SK-N-SH (cell line): ENCODE results near the gene COL8A1. TPM values are rescaled to one million over a fixed set of nuclear protein-coding genes. Genes with fewer than 3 reads are reported as not detected.
A peak's percentile ranks its signal among the peaks of the same experiment; 100 is the strongest.

ENCODE experiments used
- CTCF ChIA-PET: fragments of 300-600, 350-600 bp; formaldehyde crosslinking; extraction: SDS; loops from one replicate; lab custom pipeline; 2021; lab: Yijun Ruan, JAX
- POLR2A ChIA-PET: fragments of 350-600 bp; sonication (Branson Sonifier 250); formaldehyde crosslinking; extraction: SDS; loops from one replicate; lab custom pipeline; 2020; ENCODE audit warnings: antibody characterized with exemption, inconsistent platforms; lab: Yijun Ruan, JAX
- DNase-seq: peaks from one replicate; pipeline ENCODE4 v3.0.0; 2012
- H2AFZ ChIP-seq: fragments of 200-600 bp; sonication (generic); 2 replicates; pipeline ENCODE4 v1.8.1; 2016; ENCODE audit warnings: antibody characterized with exemption, mild to moderate bottlenecking, low read depth
- H3F3A ChIP-seq: fragments of 200-600 bp; sonication (generic); replicated peaks from 2 replicates; pipeline ENCODE3; 2016; ENCODE audit warnings: antibody characterized with exemption, mild to moderate bottlenecking; ENCODE audit not compliant: insufficient read depth
- H3K27ac ChIP-seq, 2 experiments: fragments of 200-500 bp in 1 of 2; fragments of 200-600 bp in 1 of 2; sonication (Bioruptor generic) in 1 of 2; sonication (generic), shearing (Covaris generic) in 1 of 2; 2 replicates each; pipeline versions ENCODE4 v1.5.1 to v1.6.1; 2014 to 2016; ENCODE audit warnings: low read depth in 2 of 2, inconsistent platforms in 1 of 2, low read length in 1 of 2, mild to moderate bottlenecking in 1 of 2, mixed read lengths in 1 of 2
- H3K27me3 ChIP-seq: fragments of 200-600 bp; sonication (generic), shearing (Covaris generic); 2 replicates; pipeline ENCODE4 v1.6.1; 2016; ENCODE audit warnings: mixed run types; ENCODE audit not compliant: insufficient read depth
- H3K36me3 ChIP-seq, 2 experiments: fragments of 200-500 bp in 1 of 2; fragments of 200-600 bp in 1 of 2; sonication (Bioruptor generic) in 1 of 2; sonication (generic) in 1 of 2; replicated peaks in 1 of 2; 2 replicates each; pipeline versions ENCODE3 to v1.5.1; 2014 to 2016; ENCODE audit warnings: low read length in 1 of 2, mild to moderate bottlenecking in 1 of 2; ENCODE audit not compliant: insufficient read depth in 2 of 2, control insufficient read depth in 1 of 2
- H3K4me1 ChIP-seq, 2 experiments: fragments of 200-500 bp in 1 of 2; fragments of 200-600 bp in 1 of 2; sonication (Bioruptor generic) in 1 of 2; sonication (generic), shearing (Covaris generic) in 1 of 2; 2 replicates each; pipeline versions ENCODE4 v1.5.1 to v1.6.1; 2014 to 2016; ENCODE audit warnings: low read depth in 1 of 2, low read length in 1 of 2, mixed run types in 1 of 2; ENCODE audit not compliant: insufficient read depth in 2 of 2, control insufficient read depth in 1 of 2
- H3K4me2 ChIP-seq: fragments of 200-600 bp; sonication (generic), shearing (Covaris generic); 2 replicates; pipeline ENCODE4 v1.6.1; 2017; ENCODE audit warnings: mixed run types
- H3K4me3 ChIP-seq, 2 experiments: fragments of 200-500 bp in 1 of 2; fragments of 200-600 bp in 1 of 2; sonication (Bioruptor generic) in 1 of 2; sonication (generic), shearing (Covaris generic) in 1 of 2; 2 replicates each; pipeline versions ENCODE4 v1.5.1 to v1.8.1; 2014 to 2016; ENCODE audit warnings: low read depth in 2 of 2, inconsistent platforms in 1 of 2, low read length in 1 of 2, mild to moderate bottlenecking in 1 of 2, mixed read lengths in 1 of 2, moderate library complexity in 1 of 2
- H3K79me2 ChIP-seq: fragments of 200-600 bp; sonication (generic); 2 replicates; pipeline ENCODE4 v1.8.1; 2017; ENCODE audit warnings: mild to moderate bottlenecking; ENCODE audit not compliant: insufficient read depth
- H3K9ac ChIP-seq: fragments of 200-600 bp; sonication (generic); 2 replicates; pipeline ENCODE4 v1.6.1; 2017; ENCODE audit warnings: mixed run types
- H3K9me2 ChIP-seq: fragments of 200-600 bp; sonication (generic); 2 replicates; pipeline ENCODE4 v1.6.1; 2017; ENCODE audit warnings: mixed run types
- H3K9me3 ChIP-seq: fragments of 200-600 bp; sonication (generic); 2 replicates; pipeline ENCODE4 v1.6.1; 2017; ENCODE audit warnings: mixed run types, mild to moderate bottlenecking, moderate library complexity
- H4K20me1 ChIP-seq: fragments of 200-600 bp; sonication (generic); 2 replicates; pipeline ENCODE4 v1.6.1; 2017; ENCODE audit warnings: mild to moderate bottlenecking, mixed run types; ENCODE audit not compliant: insufficient read depth
- ELF1 ChIP-seq: IDR thresholded peaks from 2 replicates; pipeline ENCODE4 v1.4.0; 2012
- FOSL2 ChIP-seq: IDR thresholded peaks from 2 replicates; pipeline ENCODE4 v1.4.0; 2012; ENCODE audit warnings: low read depth, mild to moderate bottlenecking, moderate library complexity, borderline replicate concordance
- FOXJ3 ChIP-seq: sonication (generic); formaldehyde crosslinking; IDR thresholded peaks from 2 replicates; pipeline ENCODE4 v1.5.1; 2020; ENCODE audit warnings: mild to moderate bottlenecking, missing genetic modification reagents
- FOXM1 ChIP-seq: IDR thresholded peaks from 2 replicates; pipeline ENCODE4 v1.4.0; 2012; ENCODE audit warnings: low read depth, mild to moderate bottlenecking
- GABPA ChIP-seq: IDR thresholded peaks from 2 replicates; pipeline ENCODE4 v1.4.0; 2012; ENCODE audit warnings: low read depth, mild to moderate bottlenecking
- GATA2 ChIP-seq: sonication (generic); formaldehyde crosslinking; IDR thresholded peaks from 2 replicates; pipeline ENCODE4 v1.5.0; 2020; ENCODE audit warnings: mild to moderate bottlenecking, missing genetic modification reagents
- JUND ChIP-seq: IDR thresholded peaks from 2 replicates; pipeline ENCODE4 v1.4.0; 2012
- PBX3 ChIP-seq: IDR thresholded peaks from 2 replicates; pipeline ENCODE4; 2012
- SIN3A ChIP-seq: IDR thresholded peaks from 2 replicates; pipeline ENCODE4 v1.6.1; 2012; ENCODE audit warnings: low read depth, mild to moderate bottlenecking, low read length, moderate library complexity, borderline replicate concordance
- TCF12 ChIP-seq: IDR thresholded peaks from 2 replicates; pipeline ENCODE4 v1.4.0; 2012
- TEAD4 ChIP-seq: IDR thresholded peaks from 2 replicates; pipeline ENCODE4 v1.4.0; 2012; ENCODE audit warnings: mild to moderate bottlenecking, borderline replicate concordance; ENCODE audit not compliant: insufficient read depth
- WGBS: methylation state at CpG from one replicate; pipeline ENCODE4 v1.1.6; 2017; ENCODE audit warnings: low lambda C conversion rate; 5-methylcytosine and 5-hydroxymethylcytosine counted together
- polyA plus RNA-seq, 3 experiments: library from polyadenylated mRNA; depleted of rRNA; stranded (reverse); fragments of >200 nt; gene quantifications; 2 replicates each; pipeline ENCODE4 v1.2.3, GENCODE V29; 2012

COL8A1 gene
- polyA plus RNA-seq, 1 of the 3 experiments (the other 2 are of a cell fraction): 4.0 TPM

DNA sequence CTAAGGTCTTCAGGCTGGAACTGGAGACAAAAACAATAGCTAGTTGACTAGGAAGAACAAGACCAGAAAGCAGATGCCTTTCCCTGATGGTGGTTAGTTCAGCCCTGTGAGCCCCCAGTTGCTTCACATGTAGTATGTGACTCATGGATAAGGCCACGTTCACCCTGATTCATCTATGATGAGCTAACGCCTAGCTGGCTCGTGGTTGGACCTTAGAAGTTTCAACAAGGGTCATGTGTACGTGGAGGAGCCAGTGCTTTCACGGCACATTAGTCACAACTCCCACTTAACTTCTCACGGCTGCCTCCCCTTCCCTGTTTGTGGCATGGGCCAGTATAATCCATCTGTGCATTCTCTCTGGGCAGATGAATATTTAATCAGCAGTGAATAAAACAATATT is 20.6 kb downstream of the COL8A1 start:
- H3K27ac ChIP-seq: peak overlapping the region; percentile 52 to 58; a peak in 3 of 4 replicates
- H3K4me2 ChIP-seq: no peak overlapping the region
- POLR2A ChIA-PET: no interaction called here
- WGBS: 5% methylated on average over 4 of the region's 6 CpGs
- no peaks in the 10 kb centered on the region for H3K9me3 ChIP-seq
- CTCF ChIA-PET: interaction anchor here (1.1 kb wide), 1 partner anchor 25 kb away, joined by 3 read pairs; no protein-coding TSS in a partner anchor
- DNase-seq: no peak
- TF ChIP-seq FOXM1: no peak
- peak; percentile 41; the same call in 1 of the 2 replicates for TF ChIP-seq FOSL2
- no peak for TF ChIP-seq PBX3
- no peak for TF ChIP-seq TEAD4
- peaks cover 4% of the 10 kb centered on the region for H3F3A ChIP-seq
- H4K20me1 ChIP-seq: no peaks in the 10 kb centered on the region
- no peak overlapping the region for H3K4me3 ChIP-seq
- peaks cover 19% of the 10 kb centered on the region for H3K27me3 ChIP-seq
- peak overlapping the region; percentile 12; the same call in 1 of the 2 replicates for H2AFZ ChIP-seq
- no peaks in the 10 kb centered on the region for H3K36me3 ChIP-seq
- no peaks in the 10 kb centered on the region for H3K79me2 ChIP-seq
- H3K4me1 ChIP-seq: no peaks in the 10 kb centered on the region
- no peak overlapping the region for H3K9ac ChIP-seq
- no peaks in the 10 kb centered on the region for H3K9me2 ChIP-seq

DNA sequence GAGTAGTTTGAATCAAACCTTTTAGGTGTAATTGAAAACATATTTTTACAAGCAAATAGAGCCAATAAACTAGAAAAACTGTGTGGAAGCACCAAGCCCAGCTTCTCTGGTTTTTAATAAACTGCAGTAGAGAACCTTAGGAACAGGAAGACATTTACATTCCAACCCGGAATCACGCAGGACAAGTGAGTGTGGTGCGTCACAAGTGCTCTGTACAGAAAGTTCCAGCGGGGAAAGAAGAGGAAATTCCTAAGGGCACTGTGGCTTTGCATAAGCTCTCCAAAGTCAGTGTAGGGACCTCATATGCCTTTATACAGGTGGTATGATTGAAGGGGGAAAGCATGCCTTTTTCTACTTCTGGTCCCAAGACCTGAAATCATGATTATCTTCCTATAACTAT is 21.6 kb downstream of the COL8A1 start:
- Histone ChIP-seq H3K27ac (peak overlapping the region; percentile 52 to 60; a peak in 2 of 4 replicates), H3K4me2 (no peak overlapping the region), H3K79me2 (no peaks in the 10 kb centered on the region), H3K9me3 (no peaks in the 10 kb centered on the region), H3K9ac (no peak overlapping the region), H3K4me3 (no peak overlapping the region), H3K27me3 (peaks cover 22% of the 10 kb centered on the region), H2AFZ (peak overlapping the region; percentile 12), H3K9me2 (no peaks in the 10 kb centered on the region), H3K36me3 (no peaks in the 10 kb centered on the region), H3F3A (peaks cover 4% of the 10 kb centered on the region), H3K4me1 (no peaks in the 10 kb centered on the region), H4K20me1 (no peaks in the 10 kb centered on the region)
- POLR2A ChIA-PET: no interaction called here
- 11% methylated on average over 4 of the region's 4 CpGs for WGBS
- CTCF ChIA-PET: interaction anchor here (1.1 kb wide), 1 partner anchor 24 kb away, joined by 3 read pairs; no protein-coding TSS in a partner anchor
- no peak for DNase-seq
- TF ChIP-seq GATA2 (CRISPR knock-in tag) (no peak), SIN3A (no peak), ELF1 (no peak), FOXJ3 (CRISPR knock-in tag) (no peak), TCF12 (no peak), PBX3 (no peak), JUND (no peak), GABPA (no peak)
